Omental fat pad (tissue), 4 donors: ENCODE measurements around the gene ZNF366. TPM values are rescaled to one million over a fixed set of nuclear protein-coding genes. Genes with fewer than 3 reads are reported as not detected.

Source experiments
- ATAC-seq: fragments of 150-250 bp; one replicate; pipeline ENCODE4 v1.9.1; 2016; ENCODE audit warnings: mild to moderate bottlenecking, moderate library complexity; ENCODE audit not compliant: low FRiP score
- DNase-seq: peaks from one replicate; pipeline ENCODE4 v3.0.0-alpha.2; 2019; ENCODE audit warnings: low spot score
- CTCF ChIP-seq, 3 donors: fragments of 450-650 bp; IDR thresholded peaks; one replicate each; pipeline ENCODE4 v1.5.1; 2016 to 2017; ENCODE audit warnings: antibody characterized with exemption in 3 of 3, mild to moderate bottlenecking in 3 of 3, moderate library complexity in 2 of 3
- total RNA-seq, 4 donors: library from RNA; depleted of rRNA; stranded (reverse); fragments of >200 nt; gene quantifications; one replicate each; pipeline ENCODE4 v1.1.0, GENCODE V29; 2016

ZNF366 gene
- total RNA-seq, 4 donors from 2014 or later, result 0.74 to 25.2 (median 6.5) TPM

GRCh38 chr5:72438141-72438540, 69.1 kb downstream of the ZNF366 start:
- no peak for TF ChIP-seq CTCF (IDR thresholded peaks at IDR 0.05)
- ATAC-seq (no peak), DNase-seq (no peak)

- ATAC-seq (no peak), DNase-seq (no peak)
- no peak for TF ChIP-seq CTCF (IDR thresholded peaks at IDR 0.05)
These were observed 70.3 kb downstream of the ZNF366 start for GRCh38 chr5:72436796-72437471.

GRCh38 chr5:72434781-72435437, 72.3 kb downstream of the ZNF366 start:
- DNase-seq (no peak), ATAC-seq (no peak)
- TF ChIP-seq CTCF (IDR thresholded peaks at IDR 0.05), result no peak

- ATAC-seq, result no peak
- no peak for TF ChIP-seq CTCF (IDR thresholded peaks at IDR 0.05)
- no peak for DNase-seq
These were observed 73.0 kb downstream of the ZNF366 start for GRCh38 chr5:72434056-72434780.

- ATAC-seq (no peak), DNase-seq (no peak)
- no peak for TF ChIP-seq CTCF (IDR thresholded peaks at IDR 0.05)
These were observed 73.7 kb downstream of the ZNF366 start for GRCh38 chr5:72433522-72433921.

GRCh38 chr5:72428669-72429068, 78.5 kb downstream of the ZNF366 start:
- TF ChIP-seq CTCF (IDR thresholded peaks at IDR 0.05), result no peak
- ATAC-seq (no peak), DNase-seq (no peak)
